Activated CD8-positive, alpha-beta memory T cell treated with anti-CD3 and anti-CD28 coated beads for 48 hours (primary cell): ENCODE data around the gene ZNF35.

ENCODE experiments used
- DNase-seq, 3 experiments: peaks; one replicate each; pipeline ENCODE4 v3.0.0-alpha.2; 2020; ENCODE audit warnings: low read depth in 2 of 3, low spot score in 2 of 3

The ZNF35 gene

DNA sequence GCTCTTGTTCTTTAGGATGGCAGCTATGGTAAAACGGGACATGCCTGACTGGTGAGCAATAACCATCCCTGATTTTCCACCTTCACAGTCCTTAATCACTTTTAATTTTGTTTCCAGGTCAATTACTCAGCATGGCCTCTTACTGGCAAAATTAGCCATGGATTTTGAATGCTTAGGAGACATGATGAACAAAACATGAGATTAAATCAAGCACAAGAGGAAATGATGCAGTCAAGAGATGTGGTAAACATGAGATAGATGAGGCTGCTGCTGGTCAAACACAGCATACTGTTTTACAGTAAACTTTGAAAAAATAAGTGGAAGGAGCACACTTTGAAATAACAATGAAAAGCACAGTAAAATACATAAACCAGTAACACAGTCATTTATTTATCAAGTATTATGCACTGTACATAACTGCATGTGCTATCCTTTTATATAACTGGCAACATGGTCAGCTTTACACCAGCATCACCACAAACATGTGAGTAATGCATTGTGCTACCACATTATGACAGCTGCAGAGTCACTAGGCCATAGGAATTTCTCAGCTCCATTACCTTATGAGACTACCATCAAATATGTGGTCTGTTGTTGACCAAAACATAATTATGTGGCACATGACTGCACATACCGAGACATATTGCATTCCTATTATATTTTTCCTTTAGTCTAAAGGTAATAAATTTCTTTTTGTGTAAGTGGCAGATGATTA lies 33.8 kb downstream of the ZNF35 start:
- no peak for DNase-seq

GRCh38 chr3:44685128-44685800 lies 36.7 kb downstream of the ZNF35 start:
- peak; percentile 4 to 40 (median 23) for DNase-seq

- DNase-seq: no peak
These were observed 39.4 kb downstream of the ZNF35 start for GRCh38 chr3:44687898-44688297.
